Astrocyte (in vitro differentiated cells and primary cell): ENCODE data around the gene INPP4B. TPM values are rescaled to one million over a fixed set of nuclear protein-coding genes. Genes with fewer than 3 reads are reported as not detected.

Experiments used
- DNase-seq: peaks from one replicate; pipeline ENCODE4 v3.0.0-alpha.2; 2010; ENCODE audit warnings: low read depth
- FAIRE-seq: peaks from 2 replicates; lab custom pipeline; 2011; peaks lifted over from hg19 to GRCh38; lab: Jason Lieb, UNC
- H2AFZ ChIP-seq: 2 replicates; pipeline ENCODE4 v1.6.0; 2012; ENCODE audit warnings: low read depth, low read length, inconsistent platforms
- H3K27ac ChIP-seq: 2 replicates; pipeline ENCODE4 v1.5.1; 2011; ENCODE audit warnings: low read depth, low read length, inconsistent platforms
- H3K27me3 ChIP-seq: 2 replicates; pipeline ENCODE4 v1.6.0; 2011; ENCODE audit warnings: low read length, inconsistent platforms; ENCODE audit not compliant: insufficient read depth
- H3K36me3 ChIP-seq: 2 replicates; pipeline ENCODE4 v1.5.1; 2011; ENCODE audit warnings: low read length, inconsistent platforms; ENCODE audit not compliant: insufficient read depth
- H3K4me1 ChIP-seq: 2 replicates; pipeline ENCODE4 v1.5.1; 2011; ENCODE audit warnings: low read length, inconsistent platforms; ENCODE audit not compliant: insufficient read depth
- H3K4me2 ChIP-seq: 2 replicates; pipeline ENCODE4 v1.6.0; 2012; ENCODE audit warnings: low read length, inconsistent platforms
- H3K4me3 ChIP-seq: 2 replicates; pipeline ENCODE4 v1.5.1; 2011; ENCODE audit warnings: low read depth, mild to moderate bottlenecking, low read length, inconsistent platforms; ENCODE audit not compliant: insufficient read depth
- H3K79me2 ChIP-seq: 2 replicates; pipeline ENCODE4 v1.6.0; 2012; ENCODE audit warnings: mild to moderate bottlenecking, low read length, inconsistent platforms; ENCODE audit not compliant: insufficient read depth
- H3K9ac ChIP-seq: 2 replicates; pipeline ENCODE4 v1.6.0; 2012; ENCODE audit warnings: mild to moderate bottlenecking, low read length, inconsistent platforms
- H3K9me3 ChIP-seq: 2 replicates; pipeline ENCODE4 v1.5.1; 2012; ENCODE audit warnings: low read depth, mild to moderate bottlenecking, low read length, inconsistent platforms; ENCODE audit not compliant: insufficient read depth
- H4K20me1 ChIP-seq: 2 replicates; pipeline ENCODE4 v1.6.0; 2012; ENCODE audit warnings: low read length, inconsistent platforms; ENCODE audit not compliant: insufficient read depth
- H3K27ac Mint-ChIP-seq: one replicate; pipeline ENCODE4 v1.8.0; 2021; ENCODE audit warnings: mild to moderate bottlenecking, mixed read lengths; ENCODE audit not compliant: unreplicated experiment
- H3K27me3 Mint-ChIP-seq: one replicate; pipeline ENCODE4 v1.8.0; 2021; ENCODE audit warnings: low read depth, mixed read lengths; ENCODE audit not compliant: unreplicated experiment
- H3K36me3 Mint-ChIP-seq: one replicate; pipeline ENCODE4 v1.8.0; 2021; ENCODE audit warnings: low read depth, mixed read lengths; ENCODE audit not compliant: unreplicated experiment
- H3K4me1 Mint-ChIP-seq: one replicate; pipeline ENCODE4 v1.8.0; 2021; ENCODE audit warnings: low read depth, mixed read lengths; ENCODE audit not compliant: unreplicated experiment
- H3K4me3 Mint-ChIP-seq: one replicate; pipeline ENCODE4 v1.8.0; 2021; ENCODE audit warnings: mild to moderate bottlenecking, moderate library complexity, mixed read lengths; ENCODE audit not compliant: unreplicated experiment
- H3K9me3 Mint-ChIP-seq: one replicate; pipeline ENCODE4 v1.8.0; 2021; ENCODE audit warnings: mild to moderate bottlenecking, mixed read lengths; ENCODE audit not compliant: unreplicated experiment
- CTCF ChIP-seq: IDR thresholded peaks from 2 replicates; pipeline ENCODE4 v1.5.1; 2011; ENCODE audit warnings: low read depth, mild to moderate bottlenecking, inconsistent platforms, low read length, moderate library complexity; ENCODE audit not compliant: insufficient read depth
- EZH2 ChIP-seq: IDR thresholded peaks from 2 replicates; pipeline ENCODE4 v1.6.1; 2012; ENCODE audit warnings: mild to moderate bottlenecking, low read length, inconsistent platforms; ENCODE audit not compliant: insufficient read depth
- total RNA-seq: library from RNA; stranded (reverse); gene quantifications from 2 replicates; pipeline ENCODE4 v1.2.1, GENCODE V29; 2021

Gene INPP4B
- total RNA-seq, 1 donor from 2014 or later = 2.8 TPM

GRCh38 chr4:142540483-142540804 is 305.7 kb downstream of the INPP4B start:
- no peaks in the 10 kb centered on the region for H3K9me3 Mint-ChIP-seq
- Histone ChIP-seq H3K4me3 (no peak overlapping the region), H3K4me1 (no peaks in the 10 kb centered on the region), H3K9ac (no peak overlapping the region), H3K4me2 (no peak overlapping the region), H2AFZ (no peak overlapping the region), H3K9me3 (no peaks in the 10 kb centered on the region), H3K36me3 (no peaks in the 10 kb centered on the region), H3K79me2 (no peaks in the 10 kb centered on the region), H4K20me1 (no peaks in the 10 kb centered on the region), H3K27me3 (no peaks in the 10 kb centered on the region), H3K27ac (no peak overlapping the region)
- H3K27ac Mint-ChIP-seq = no peak overlapping the region
- no peak for FAIRE-seq
- TF ChIP-seq CTCF (no peak), EZH2 (no peak)
- DNase-seq = no peak
- H3K4me3 Mint-ChIP-seq = no peak overlapping the region
- H3K27me3 Mint-ChIP-seq = no peaks in the 10 kb centered on the region
- no peaks in the 10 kb centered on the region for H3K4me1 Mint-ChIP-seq
- H3K36me3 Mint-ChIP-seq = no peaks in the 10 kb centered on the region

DNA sequence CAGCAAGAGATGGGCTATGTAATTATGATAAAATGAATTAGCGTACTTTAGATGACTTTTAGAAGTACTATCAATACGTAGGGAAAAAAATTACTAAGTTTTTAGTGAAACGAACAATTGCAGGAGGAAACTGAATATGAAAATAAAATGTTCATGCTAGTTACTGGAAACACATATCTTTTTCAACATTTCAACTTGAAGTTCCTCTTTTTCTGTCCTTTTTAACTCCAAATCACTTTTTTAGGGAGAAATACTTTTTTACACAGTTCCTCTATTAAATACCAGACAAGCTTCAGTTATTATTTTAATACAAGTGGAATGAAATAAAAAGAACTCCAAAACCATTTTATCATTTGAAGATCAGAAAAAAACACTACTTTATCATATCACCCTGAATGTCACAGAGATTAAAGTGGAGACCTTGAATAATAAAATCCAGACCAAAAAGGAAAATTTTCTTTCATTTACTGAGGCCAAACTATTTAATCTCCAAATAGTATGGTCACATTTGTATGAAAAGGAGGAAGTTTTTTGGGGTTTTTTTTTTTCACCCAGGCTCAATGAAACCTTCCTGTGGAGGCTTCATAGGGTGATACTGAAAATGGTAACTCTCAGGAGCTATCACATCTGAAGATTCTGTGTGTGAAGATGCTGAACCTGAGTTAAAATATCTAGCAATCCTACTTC is 306.2 kb downstream of the INPP4B start:
- H3K36me3 ChIP-seq = no peaks in the 10 kb centered on the region
- no peaks in the 10 kb centered on the region for H3K27me3 Mint-ChIP-seq
- no peak overlapping the region for H3K4me3 Mint-ChIP-seq
- DNase-seq = no peak
- no peaks in the 10 kb centered on the region for H3K4me1 Mint-ChIP-seq
- no peak overlapping the region for H3K9ac ChIP-seq
- H3K4me1 ChIP-seq = no peaks in the 10 kb centered on the region
- no peaks in the 10 kb centered on the region for H3K27me3 ChIP-seq
- H4K20me1 ChIP-seq = no peaks in the 10 kb centered on the region
- H3K9me3 ChIP-seq = no peaks in the 10 kb centered on the region
- no peak overlapping the region for H3K27ac Mint-ChIP-seq
- H3K36me3 Mint-ChIP-seq = no peaks in the 10 kb centered on the region
- no peak overlapping the region for H3K27ac ChIP-seq
- no peak overlapping the region for H2AFZ ChIP-seq
- H3K4me2 ChIP-seq = no peak overlapping the region
- H3K79me2 ChIP-seq = no peaks in the 10 kb centered on the region
- H3K9me3 Mint-ChIP-seq = no peaks in the 10 kb centered on the region
- no peak for FAIRE-seq
- TF ChIP-seq EZH2 = no peak
- TF ChIP-seq CTCF = no peak
- H3K4me3 ChIP-seq = no peak overlapping the region

DNA sequence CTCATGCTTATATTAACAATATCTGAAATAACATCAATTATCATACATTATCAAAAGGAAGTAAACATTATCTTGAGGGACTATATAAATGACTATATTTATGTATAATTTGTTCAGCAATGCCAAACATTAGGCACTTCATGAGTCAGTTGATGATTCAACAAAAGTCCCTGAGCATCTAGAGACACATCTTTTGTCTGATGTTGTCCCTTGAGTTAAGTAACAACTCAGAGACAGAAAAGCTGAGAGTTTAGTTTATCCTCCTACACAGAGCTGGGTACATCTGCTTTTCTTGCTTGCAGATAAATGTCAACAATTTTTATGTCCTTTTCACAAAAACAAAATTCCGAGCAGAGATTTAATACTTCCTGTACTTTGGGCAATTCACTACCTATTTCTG is 311.1 kb downstream of the INPP4B start:
- no peak overlapping the region for H3K27ac Mint-ChIP-seq
- H3K4me1 Mint-ChIP-seq = no peaks in the 10 kb centered on the region
- H3K27me3 Mint-ChIP-seq = no peaks in the 10 kb centered on the region
- H3K79me2 ChIP-seq = no peaks in the 10 kb centered on the region
- no peaks in the 10 kb centered on the region for H3K27me3 ChIP-seq
- H4K20me1 ChIP-seq = no peaks in the 10 kb centered on the region
- no peaks in the 10 kb centered on the region for H3K9me3 ChIP-seq
- H3K9ac ChIP-seq = no peak overlapping the region
- no peaks in the 10 kb centered on the region for H3K9me3 Mint-ChIP-seq
- FAIRE-seq = no peak
- H3K4me3 ChIP-seq = no peak overlapping the region
- no peak overlapping the region for H3K27ac ChIP-seq
- TF ChIP-seq EZH2 (no peak), CTCF (no peak)
- no peaks in the 10 kb centered on the region for H3K36me3 Mint-ChIP-seq
- no peaks in the 10 kb centered on the region for H3K36me3 ChIP-seq
- DNase-seq = no peak
- no peak overlapping the region for H3K4me3 Mint-ChIP-seq
- H3K4me1 ChIP-seq = no peaks in the 10 kb centered on the region
- H3K4me2 ChIP-seq = no peak overlapping the region
- H2AFZ ChIP-seq = no peak overlapping the region
